Measurements from ENCODE around the gene UQCC2. TPM values are rescaled to one million over a fixed set of nuclear protein-coding genes. Genes with fewer than 3 reads are reported as not detected.

The UQCC2 gene
- total and polyA plus RNA-seq, 4 donors = 7.8 to 141 (median 48.1) TPM

GRCh38 chr6:33733709-33734007, 22.2 kb upstream of the UQCC2 start:
- peaks cover 0 to 7% (median 0%) of the 10 kb centered on the region in 5 donors for H3K4me1 ChIP-seq (ENCODE audit: control insufficient read depth in 5 of 5, insufficient read depth in 5 of 5, low read length in 5 of 5)
- DNase-seq = no peak
- no peak for TF ChIP-seq CTCF (IDR thresholded peaks at IDR 0.05; ENCODE audit: control extremely low read depth, extremely low read depth)
- no peak overlapping the region for H3K4me3 ChIP-seq
- no peaks in the 10 kb centered on the region for H3K27me3 ChIP-seq (ENCODE audit: control insufficient read depth in 3 of 3, insufficient read depth in 3 of 3, low read length in 2 of 3)
- no peaks in the 10 kb centered on the region for H3K9me3 ChIP-seq (ENCODE audit: control insufficient read depth in 4 of 4, insufficient read depth in 3 of 4, low read length in 3 of 4)
- 90 to 99% methylated on average over 8 of the region's 8 CpGs for WGBS, 2 donors
- H3K36me3 ChIP-seq (ENCODE audit: control insufficient read depth in 4 of 4, insufficient read depth in 4 of 4, low read length in 4 of 4) = peaks cover 0 to 4% (median 0%) of the 10 kb centered on the region in 4 donors
- peak overlapping the region in 1 of 2 donors; percentile 22 for H3K27ac ChIP-seq (ENCODE audit: low read depth in 1 of 2, low read length in 1 of 2)
- no peak for ATAC-seq (ENCODE audit: insufficient read depth, low FRiP score)
- no peak overlapping the region for H3K9ac ChIP-seq (ENCODE audit: insufficient read depth in 1 of 2, low read length in 2 of 2)

GRCh38 chr6:33732817-33733708, 21.6 kb upstream of the UQCC2 start:
- ATAC-seq (ENCODE audit: insufficient read depth, low FRiP score) (no peak), DNase-seq (no peak)
- Histone ChIP-seq H3K36me3 (ENCODE audit: control insufficient read depth in 4 of 4, insufficient read depth in 4 of 4, low read length in 4 of 4) (peaks cover 0 to 4% (median 0%) of the 10 kb centered on the region in 4 donors), H3K27me3 (ENCODE audit: control insufficient read depth in 3 of 3, insufficient read depth in 3 of 3, low read length in 2 of 3) (no peaks in the 10 kb centered on the region), H3K27ac (ENCODE audit: low read depth in 1 of 2, low read length in 1 of 2) (peak overlapping the region in 1 of 2 donors; percentile 61), H3K9me3 (ENCODE audit: control insufficient read depth in 4 of 4, insufficient read depth in 3 of 4, low read length in 3 of 4) (no peaks in the 10 kb centered on the region), H3K4me3 (no peak overlapping the region), H3K4me1 (ENCODE audit: control insufficient read depth in 5 of 5, insufficient read depth in 5 of 5, low read length in 5 of 5) (peaks cover 0 to 7% (median 0%) of the 10 kb centered on the region in 5 donors), H3K9ac (ENCODE audit: insufficient read depth in 1 of 2, low read length in 2 of 2) (no peak overlapping the region)
- TF ChIP-seq CTCF (IDR thresholded peaks at IDR 0.05; ENCODE audit: control extremely low read depth, extremely low read depth) = no peak
- WGBS, 2 donors = 88 to 91% methylated on average over 13 of the region's 13 CpGs

GRCh38 chr6:33732385-33732784, 20.9 kb upstream of the UQCC2 start:
- Histone ChIP-seq H3K36me3 (ENCODE audit: control insufficient read depth in 4 of 4, insufficient read depth in 4 of 4, low read length in 4 of 4) (peaks cover 0 to 4% (median 0%) of the 10 kb centered on the region in 4 donors), H3K27ac (ENCODE audit: low read depth in 1 of 2, low read length in 1 of 2) (peak overlapping the region in 1 of 2 donors; percentile 61), H3K4me1 (ENCODE audit: control insufficient read depth in 5 of 5, insufficient read depth in 5 of 5, low read length in 5 of 5) (peaks cover 0 to 3% (median 0%) of the 10 kb centered on the region in 5 donors), H3K4me3 (no peak overlapping the region), H3K9ac (ENCODE audit: insufficient read depth in 1 of 2, low read length in 2 of 2) (no peak overlapping the region), H3K27me3 (ENCODE audit: control insufficient read depth in 3 of 3, insufficient read depth in 3 of 3, low read length in 2 of 3) (no peaks in the 10 kb centered on the region), H3K9me3 (ENCODE audit: control insufficient read depth in 4 of 4, insufficient read depth in 3 of 4, low read length in 3 of 4) (no peaks in the 10 kb centered on the region)
- DNase-seq = no peak
- whole genome bisulfite sequencing, 2 donors = 90 to 93% methylated on average over 6 of the region's 6 CpGs
- no peak for ATAC-seq (ENCODE audit: insufficient read depth, low FRiP score)
- no peak for TF ChIP-seq CTCF (IDR thresholded peaks at IDR 0.05; ENCODE audit: control extremely low read depth, extremely low read depth)
